Left lung (tissue), 10 donors: ENCODE measurements around the gene SND1. TPM values are rescaled to one million over a fixed set of nuclear protein-coding genes. Genes with fewer than 3 reads are reported as not detected.
"Not testable (repeated sequence)": the region's sequence is repeated elsewhere in the genome, so short reads cannot be mapped to it uniquely, and the experiment has no call there.

Experiments
- ATAC-seq: fragments of 200-7000 bp; cut with Tn5 transposase; one replicate; pipeline ENCODE4 v1.9.1; 2020; ENCODE audit warnings: moderate library complexity
- DNase-seq, 4 donors: peaks; one replicate each; pipeline ENCODE4 v3.0.0-alpha.2; 2013 to 2020
- H3K27ac ChIP-seq, 2 donors: fragments of 200-600 bp; sonication (generic) in 1 of 2; one replicate each; pipeline versions ENCODE4 v1.5.0 to v1.8.0; 2020 to 2021
- H3K27me3 ChIP-seq, 2 donors: fragments of 200-600 bp; sonication (generic) in 1 of 2; one replicate each; pipeline versions ENCODE4 v1.5.0 to v1.8.0; 2020 to 2021
- H3K36me3 ChIP-seq, 2 donors: fragments of 200-600 bp; sonication (generic) in 1 of 2; one replicate each; pipeline versions ENCODE4 v1.5.0 to v1.8.0; 2020 to 2021
- H3K4me1 ChIP-seq, 2 donors: fragments of 200-600 bp; one replicate each; pipeline ENCODE4 v1.8.0; 2021
- H3K4me3 ChIP-seq, 2 donors: fragments of 200-600 bp; sonication (generic) in 1 of 2; one replicate each; pipeline versions ENCODE4 v1.5.0 to v1.8.0; 2020 to 2021; ENCODE audit warnings: mild to moderate bottlenecking in 1 of 2
- H3K9me3 ChIP-seq, 2 donors: fragments of 200-600 bp; sonication (generic) in 1 of 2; one replicate each; pipeline versions ENCODE4 v1.5.0 to v1.8.0; 2020 to 2021
- intact Hi-C, 2 donors: fragments of 100-400 bp; cut with DNase I; formaldehyde crosslinking; loops; one replicate each; pipeline versions ENCODE4 v1.11.2 to v1.14.2; 2022
- polyA plus RNA-seq, 6 donors: library from polyadenylated mRNA; unstranded; fragments of 120-200 nt; gene quantifications; one replicate each; pipeline ENCODE4 v1.2.1, GENCODE V29; 2013; ENCODE audit not compliant: insufficient read length in 6 of 6
- total RNA-seq, 2 donors: library from RNA; stranded (reverse); fragmentation: NEBNext Ultra II Directional; extraction: Animal tissue kit (Norgen Biotek cat#: 25700); gene quantifications; one replicate each; pipeline ENCODE4 v1.2.1, GENCODE V29; 2021
- TF ChIP-seq, protein P1 (sequence below), 2 donors: fragments of 200-600 bp; sonication (generic) in 1 of 2; IDR thresholded peaks; one replicate each; pipeline versions ENCODE4 v1.5.0 to v1.8.0; 2021; ENCODE audit warnings: antibody characterized with exemption in 2 of 2
- donor health status: DM: no; HTN: yes; CAD: no.
- donor health status: DM: no; HTN: no; CAD: no.

The SND1 gene
- total and polyA plus RNA-seq, 8 donors = 141 to 229 (median 156) TPM

DNA sequence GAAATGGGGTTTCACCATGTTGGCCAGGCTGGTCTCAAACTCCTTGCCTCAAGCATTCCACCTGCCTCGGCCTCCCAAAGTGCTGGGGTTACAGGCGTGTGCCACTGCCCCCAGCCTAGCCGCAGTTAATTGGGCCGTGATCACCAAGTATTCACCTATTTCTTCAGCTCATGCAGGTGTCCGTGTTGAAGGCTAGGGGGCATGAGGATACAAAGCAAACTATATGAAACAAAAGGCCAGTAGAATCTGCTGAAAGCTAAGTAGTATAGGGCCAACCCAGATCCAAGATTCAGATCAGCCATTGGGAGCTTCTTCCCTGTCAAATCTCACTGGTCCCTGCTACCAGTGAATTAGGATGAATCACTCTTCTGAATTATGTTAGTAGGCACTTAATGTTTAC, 305.9 kb downstream of the SND1 start:
- no peaks in the 10 kb centered on the region for H3K27me3 ChIP-seq
- ATAC-seq (no peak), DNase-seq (no peak)
- H3K27ac ChIP-seq = no peak overlapping the region
- no peaks in the 10 kb centered on the region for H3K9me3 ChIP-seq
- peaks cover 3 to 20% of the 10 kb centered on the region in 2 donors for H3K4me1 ChIP-seq
- intact Hi-C loops = no loop called here
- peaks cover 0 to 7% of the 10 kb centered on the region in 2 donors for H3K36me3 ChIP-seq
- H3K4me3 ChIP-seq = no peak overlapping the region
- TF ChIP-seq, protein P1, sequence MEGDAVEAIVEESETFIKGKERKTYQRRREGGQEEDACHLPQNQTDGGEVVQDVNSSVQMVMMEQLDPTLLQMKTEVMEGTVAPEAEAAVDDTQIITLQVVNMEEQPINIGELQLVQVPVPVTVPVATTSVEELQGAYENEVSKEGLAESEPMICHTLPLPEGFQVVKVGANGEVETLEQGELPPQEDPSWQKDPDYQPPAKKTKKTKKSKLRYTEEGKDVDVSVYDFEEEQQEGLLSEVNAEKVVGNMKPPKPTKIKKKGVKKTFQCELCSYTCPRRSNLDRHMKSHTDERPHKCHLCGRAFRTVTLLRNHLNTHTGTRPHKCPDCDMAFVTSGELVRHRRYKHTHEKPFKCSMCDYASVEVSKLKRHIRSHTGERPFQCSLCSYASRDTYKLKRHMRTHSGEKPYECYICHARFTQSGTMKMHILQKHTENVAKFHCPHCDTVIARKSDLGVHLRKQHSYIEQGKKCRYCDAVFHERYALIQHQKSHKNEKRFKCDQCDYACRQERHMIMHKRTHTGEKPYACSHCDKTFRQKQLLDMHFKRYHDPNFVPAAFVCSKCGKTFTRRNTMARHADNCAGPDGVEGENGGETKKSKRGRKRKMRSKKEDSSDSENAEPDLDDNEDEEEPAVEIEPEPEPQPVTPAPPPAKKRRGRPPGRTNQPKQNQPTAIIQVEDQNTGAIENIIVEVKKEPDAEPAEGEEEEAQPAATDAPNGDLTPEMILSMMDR (IDR thresholded peaks at IDR 0.05) = no peak

DNA sequence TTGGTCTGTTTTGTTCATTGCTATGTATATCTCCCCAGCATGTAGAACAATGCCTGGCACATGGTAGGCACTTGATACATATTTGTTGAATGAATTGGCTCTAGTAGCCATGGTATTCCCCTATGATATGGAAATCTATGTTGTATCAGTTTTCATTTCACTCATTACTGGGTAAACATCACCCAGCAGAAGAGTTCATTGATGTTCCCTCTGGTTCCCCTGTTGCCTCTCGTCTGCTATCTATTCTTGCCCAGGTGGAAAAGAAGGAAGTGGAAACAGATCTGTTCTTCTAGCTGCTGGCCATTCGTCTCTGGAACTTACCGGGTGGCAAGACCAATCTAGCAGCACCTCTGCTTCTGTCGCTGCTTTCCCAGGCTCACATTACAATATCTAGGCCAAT, 307.8 kb downstream of the SND1 start:
- Histone ChIP-seq H3K4me3 (no peak overlapping the region), H3K4me1 (peaks cover 0 to 3% of the 10 kb centered on the region in 2 donors), H3K36me3 (peaks cover 0 to 7% of the 10 kb centered on the region in 2 donors), H3K27me3 (no peaks in the 10 kb centered on the region), H3K27ac (no peak overlapping the region), H3K9me3 (no peaks in the 10 kb centered on the region)
- no peak for ATAC-seq
- intact Hi-C loops = no loop called here
- no peak for DNase-seq
- TF ChIP-seq, protein P1 (IDR thresholded peaks at IDR 0.05) = no peak

DNA sequence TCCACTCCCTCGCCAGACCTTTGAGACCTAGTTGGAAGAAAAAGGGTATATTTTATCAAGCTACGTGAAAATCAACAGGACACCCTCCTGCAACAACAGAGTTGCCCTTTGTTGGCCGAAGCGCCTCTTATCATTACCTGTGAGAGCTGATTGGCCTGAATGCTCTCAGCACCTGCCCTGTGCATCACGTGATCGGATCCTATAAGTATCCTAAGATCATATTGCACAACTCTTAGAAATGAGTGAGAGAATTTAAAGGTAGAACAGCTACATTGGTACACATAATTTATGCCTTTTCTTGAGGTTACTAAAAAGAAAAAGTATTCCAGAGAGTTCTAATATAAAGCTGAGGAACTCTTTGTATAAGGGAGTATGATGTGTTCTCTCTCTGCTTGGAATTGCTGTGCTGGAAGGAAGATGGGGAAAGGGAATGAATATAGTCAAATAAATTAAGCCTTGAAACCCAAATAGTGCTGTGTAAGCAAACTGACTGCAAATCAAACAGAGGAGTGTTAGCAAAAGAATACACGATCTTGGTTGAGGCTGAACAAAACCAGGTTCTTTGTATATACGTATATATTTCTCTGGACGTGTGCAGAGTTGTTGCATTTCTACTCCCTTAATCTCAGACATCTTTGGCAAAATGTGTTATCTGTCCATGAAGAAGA, 309.9 kb downstream of the SND1 start:
- no peaks in the 10 kb centered on the region for H3K9me3 ChIP-seq
- no peak overlapping the region for H3K27ac ChIP-seq
- TF ChIP-seq, protein P1 (IDR thresholded peaks at IDR 0.05) = no peak
- H3K27me3 ChIP-seq = no peaks in the 10 kb centered on the region
- peaks cover 0 to 7% of the 10 kb centered on the region in 2 donors for H3K36me3 ChIP-seq
- H3K4me1 ChIP-seq = no peaks in the 10 kb centered on the region
- no peak overlapping the region for H3K4me3 ChIP-seq
- DNase-seq (peak in 1 of 4 donors; percentile 35), ATAC-seq (peak; percentile 76)
- intact Hi-C loops = no loop called here

DNA sequence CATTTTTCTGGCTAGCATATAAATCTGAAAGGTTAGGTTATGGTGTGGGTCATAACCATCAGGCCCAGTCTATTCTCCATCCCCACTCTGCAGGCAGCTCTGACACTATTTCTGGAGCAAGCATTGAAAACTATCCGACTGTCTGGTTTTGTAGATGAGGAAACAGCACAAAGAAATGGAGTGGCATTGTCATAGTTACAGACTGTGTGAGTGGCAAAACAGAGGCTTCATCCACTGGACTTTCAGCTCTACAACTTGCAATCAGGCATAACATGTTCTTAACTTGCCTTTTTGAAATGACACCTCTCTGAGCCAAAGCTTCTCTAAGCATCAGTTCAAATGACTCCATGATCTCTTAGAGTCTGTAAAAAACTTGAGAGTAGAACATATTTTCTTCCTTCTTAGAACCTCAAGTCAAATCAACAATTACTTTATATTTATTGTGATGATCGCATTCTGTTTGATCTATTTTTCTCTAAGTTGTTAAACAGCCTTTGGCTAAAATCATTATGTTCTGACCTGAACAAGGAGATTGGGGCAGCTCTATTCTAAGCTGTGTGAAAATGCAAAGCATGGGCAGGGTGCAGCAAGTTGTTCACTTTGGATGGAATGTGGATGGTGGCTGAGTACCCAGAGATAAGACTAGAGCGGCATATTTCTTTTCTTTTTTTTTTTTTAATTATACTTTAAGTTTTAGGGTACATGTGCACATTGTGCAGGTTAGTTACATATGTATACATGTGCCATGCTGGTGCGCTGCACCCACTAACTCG, 310.8 kb downstream of the SND1 start:
- Histone ChIP-seq H3K9me3 (no peaks in the 10 kb centered on the region), H3K4me1 (no peaks in the 10 kb centered on the region), H3K4me3 (no peak overlapping the region), H3K27ac (no peak overlapping the region), H3K27me3 (no peaks in the 10 kb centered on the region), H3K36me3 (peaks cover 0 to 7% of the 10 kb centered on the region in 2 donors)
- TF ChIP-seq, protein P1 (IDR thresholded peaks at IDR 0.05) = no peak
- DNase-seq (no peak), ATAC-seq (peak; percentile 73)
- intact Hi-C loops = no loop called here

DNA sequence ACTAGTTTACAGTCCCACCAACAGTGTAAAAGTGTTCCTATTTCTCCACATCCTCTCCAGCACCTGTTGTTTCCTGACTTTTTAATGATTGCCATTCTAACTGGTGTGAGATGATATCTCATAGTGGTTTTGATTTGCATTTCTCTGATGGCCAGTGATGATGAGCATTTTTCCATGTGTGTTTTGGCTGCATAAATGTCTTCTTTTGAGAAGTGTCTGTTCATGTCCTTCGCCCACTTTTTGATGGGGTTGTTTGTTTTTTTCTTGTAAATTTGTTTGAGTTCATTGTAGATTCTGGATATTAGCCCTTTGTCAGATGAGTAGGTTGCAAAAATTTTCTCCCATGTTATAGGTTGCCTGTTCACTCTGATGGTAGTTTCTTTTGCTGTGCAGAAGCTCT, 311.9 kb downstream of the SND1 start:
- H3K27ac ChIP-seq, H3K36me3 ChIP-seq, intact Hi-C loops, H3K4me1 ChIP-seq, H3K27me3 ChIP-seq, H3K9me3 ChIP-seq, DNase-seq, ATAC-seq, H3K4me3 ChIP-seq: not testable (repeated sequence)
